Esophagus mucosa (tissue), 1 donor: ENCODE data around the gene RAB40C. TPM values are rescaled to one million over a fixed set of nuclear protein-coding genes. Genes with fewer than 3 reads are reported as not detected.

Experiments
- ATAC-seq: fragments of 200-7000 bp; cut with Tn5 transposase; one replicate; pipeline ENCODE4 v1.9.1; 2020
- total RNA-seq: library from RNA; stranded (reverse); gene quantifications from one replicate; pipeline ENCODE4 v1.2.4, GENCODE V29; 2023
- donor health status: DM: yes; HTN: yes; CAD: no.

Gene RAB40C
- total RNA-seq, 1 donor from 2014 or later = 15.5 TPM

DNA sequence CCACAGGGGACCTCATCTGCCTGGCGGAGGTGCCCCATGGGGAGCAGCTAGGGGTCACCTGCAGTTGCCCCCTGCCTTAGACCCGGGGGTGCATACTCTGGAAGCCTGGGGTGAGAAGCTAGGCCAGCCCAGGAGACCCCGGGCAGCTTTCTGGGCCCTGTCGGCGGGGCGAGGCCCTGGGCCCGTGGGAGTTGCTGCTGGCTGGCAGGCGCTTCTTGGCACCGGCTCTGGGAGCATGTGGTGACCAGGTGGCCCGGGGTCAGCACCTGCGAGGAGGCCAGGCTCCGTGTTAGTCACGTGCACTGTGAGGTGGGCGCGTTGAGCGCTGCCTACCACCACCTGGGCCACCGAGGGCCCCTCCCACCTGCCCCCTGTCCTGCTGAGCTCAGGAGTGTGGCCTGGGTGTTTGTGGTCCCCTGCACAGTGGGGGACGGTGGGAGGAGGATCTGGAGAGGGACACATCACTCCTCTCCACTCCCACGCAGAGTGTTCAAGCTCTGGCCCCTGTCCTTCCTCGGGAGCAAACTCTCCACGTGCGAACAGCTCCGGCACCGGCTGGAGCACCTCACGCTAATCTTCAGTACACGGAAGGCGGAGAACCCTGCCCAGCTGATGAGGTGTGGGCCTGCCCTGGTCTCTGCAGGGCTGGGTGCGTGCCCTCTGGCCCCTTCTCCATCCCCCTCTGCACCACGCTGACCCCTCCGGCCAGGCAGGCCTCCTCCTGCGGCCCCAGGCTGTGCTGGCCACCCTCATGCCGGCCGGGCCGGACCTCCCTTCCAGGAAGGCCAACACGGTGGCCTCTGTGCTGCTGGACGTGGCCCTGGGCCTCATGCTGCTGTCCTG, 14.3 kb upstream of the RAB40C start:
- ATAC-seq = no peak

DNA sequence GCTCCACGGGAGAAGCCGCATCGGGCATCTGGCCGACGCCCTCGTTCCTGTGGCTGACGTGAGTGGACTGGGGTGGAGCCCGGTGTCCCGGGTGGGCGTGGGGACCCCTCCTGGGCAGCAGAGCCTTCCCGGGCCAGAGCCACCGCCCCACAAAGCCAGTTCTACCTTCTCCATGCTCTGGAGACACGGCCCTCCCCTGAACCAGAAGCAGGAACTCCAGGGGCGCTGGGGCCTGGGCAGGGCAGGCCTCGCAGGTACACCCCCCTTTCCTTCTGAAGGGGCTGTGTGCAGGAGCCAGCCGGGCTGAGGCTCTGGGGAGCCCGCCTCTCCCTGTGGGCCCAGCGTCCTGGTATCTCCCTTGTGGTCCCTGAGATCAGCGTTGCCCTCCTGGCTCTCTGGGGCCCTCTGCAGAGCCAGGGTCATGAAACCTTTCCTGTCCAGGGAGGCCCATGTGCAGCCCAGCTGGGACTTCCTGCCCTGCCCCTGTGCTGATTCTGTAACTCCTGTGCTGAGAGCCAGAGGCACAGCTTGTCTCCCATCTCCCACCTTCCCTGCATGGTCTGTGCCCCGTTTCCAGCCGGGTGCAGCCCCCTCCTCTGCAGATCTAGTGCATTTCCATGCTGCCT, 13.6 kb upstream of the RAB40C start:
- ATAC-seq = no peak

DNA sequence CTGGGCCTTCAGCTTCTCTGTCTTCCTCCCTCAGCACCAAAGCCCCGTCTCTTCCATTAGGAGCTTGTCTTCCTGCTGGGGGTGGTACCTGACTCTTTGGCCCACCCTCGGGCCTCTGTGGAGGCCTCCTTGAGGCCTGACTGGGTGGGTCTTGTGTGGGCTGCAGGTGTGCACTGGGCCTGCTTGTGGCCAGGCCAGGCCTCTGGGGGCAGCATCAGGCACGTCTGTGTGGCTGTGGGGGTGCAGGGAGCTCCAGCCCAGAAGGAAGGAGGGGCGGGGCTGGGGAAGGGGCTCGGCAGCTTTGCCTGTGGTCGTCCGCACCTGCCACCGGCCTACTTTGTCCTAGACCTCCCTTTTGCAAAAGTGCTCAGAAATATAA, 13.1 kb upstream of the RAB40C start:
- ATAC-seq = no peak

- ATAC-seq = no peak
These were observed 12.1 kb upstream of the RAB40C start for GRCh38 chr16:577796-578195.

GRCh38 chr16:578232-578869, 11.5 kb upstream of the RAB40C start:
- no peak for ATAC-seq

- peak; percentile 72 for ATAC-seq
These were observed 10.9 kb upstream of the RAB40C start for GRCh38 chr16:578870-579405.

DNA sequence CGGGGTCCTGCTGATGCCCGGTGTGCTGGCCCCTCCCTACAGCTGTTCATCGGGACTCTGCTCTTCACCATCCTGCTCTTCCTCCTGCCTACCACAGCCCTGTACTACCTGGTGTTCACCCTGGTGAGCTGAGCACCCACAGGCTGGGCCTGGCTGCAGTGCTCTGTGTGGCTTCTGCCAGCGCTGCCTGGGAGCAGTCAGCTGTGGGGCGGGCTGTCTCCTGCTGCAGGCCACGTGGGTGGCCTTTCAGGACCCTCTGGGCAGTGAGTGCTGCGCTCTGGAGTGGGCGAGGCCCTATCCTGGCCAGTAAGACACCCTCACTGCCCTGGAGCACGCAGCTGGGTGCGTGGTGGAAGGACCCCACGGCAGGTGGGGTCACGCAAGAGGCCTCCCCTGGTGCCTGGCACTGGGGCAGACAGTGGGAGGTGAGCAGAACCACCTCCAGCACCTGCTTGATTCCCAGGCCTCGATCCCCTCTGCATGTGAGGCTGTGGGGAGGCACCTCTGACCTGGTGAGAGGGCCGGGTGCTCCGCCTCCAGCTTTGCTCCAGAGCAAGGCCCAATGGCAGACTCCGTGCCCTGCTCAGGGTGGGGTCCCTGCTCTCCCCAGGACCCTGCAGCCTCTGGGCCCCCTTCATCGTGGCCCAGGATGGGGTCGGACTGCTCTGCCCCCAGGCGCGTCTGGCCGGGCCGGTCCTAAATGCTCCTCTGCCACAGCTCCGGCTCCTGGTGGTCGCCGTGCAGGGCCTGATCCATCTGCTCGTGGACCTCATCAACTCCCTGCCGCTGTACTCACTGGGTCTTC, 9.5 kb upstream of the RAB40C start:
- ATAC-seq = no peak

GRCh38 chr16:580946-581498, 8.8 kb upstream of the RAB40C start:
- no peak for ATAC-seq

- ATAC-seq = no peak
These were observed 7.7 kb upstream of the RAB40C start for GRCh38 chr16:582218-582613.

- ATAC-seq = no peak
These were observed 7.1 kb upstream of the RAB40C start for GRCh38 chr16:582614-583331.

- no peak for ATAC-seq
These were observed 6.4 kb upstream of the RAB40C start for GRCh38 chr16:583470-583814.

- ATAC-seq = no peak
These were observed 5.9 kb upstream of the RAB40C start for GRCh38 chr16:583815-584591.

DNA sequence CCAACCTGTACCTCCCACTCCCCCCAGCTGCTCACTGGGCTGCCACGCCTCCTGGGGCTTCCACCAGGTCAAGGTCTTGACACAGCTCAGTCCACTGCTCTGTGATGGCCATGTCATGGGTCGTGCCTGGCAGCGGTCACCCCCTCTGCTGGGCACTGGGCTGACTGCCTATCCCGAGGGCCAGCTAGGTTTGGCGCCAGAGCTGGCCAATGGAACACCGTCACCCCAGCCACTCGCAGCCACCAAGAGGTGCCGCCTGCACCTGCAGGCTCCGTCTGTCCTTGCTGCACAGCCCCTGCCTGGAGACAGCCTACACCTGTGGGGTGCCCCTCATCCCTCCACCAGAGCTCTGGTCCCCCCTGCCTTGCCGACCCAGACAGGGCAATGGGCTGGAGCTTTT, 4.5 kb upstream of the RAB40C start:
- no peak for ATAC-seq

DNA sequence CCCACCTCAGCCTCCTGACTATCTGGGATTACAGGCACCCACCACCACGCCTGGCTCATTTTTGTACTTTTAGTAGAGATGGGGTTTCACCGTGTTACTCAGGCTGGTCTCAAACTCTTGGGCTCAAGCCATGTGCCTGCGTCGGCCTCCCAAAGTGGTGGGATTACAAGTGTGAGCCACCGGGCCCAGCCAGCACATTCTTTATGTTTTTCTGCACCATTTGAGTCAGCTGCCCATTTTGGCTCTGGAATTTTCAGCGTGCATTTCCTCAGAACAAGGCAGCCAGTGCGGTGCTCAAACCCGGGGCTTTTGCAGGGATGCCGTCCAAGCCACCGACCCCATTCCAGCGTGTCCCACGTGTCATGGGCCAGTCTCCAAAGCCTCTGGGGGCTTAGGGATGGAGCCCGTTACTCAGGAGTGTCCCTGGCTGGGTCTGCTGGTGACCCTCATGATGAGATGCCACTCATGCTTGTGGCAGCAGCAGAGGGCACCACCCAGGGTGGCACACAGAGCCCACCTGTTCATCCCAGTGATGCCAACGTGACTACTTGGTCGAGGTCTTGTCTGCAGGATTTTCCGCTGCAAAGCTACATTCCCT, 3.7 kb upstream of the RAB40C start:
- ATAC-seq = no peak

DNA sequence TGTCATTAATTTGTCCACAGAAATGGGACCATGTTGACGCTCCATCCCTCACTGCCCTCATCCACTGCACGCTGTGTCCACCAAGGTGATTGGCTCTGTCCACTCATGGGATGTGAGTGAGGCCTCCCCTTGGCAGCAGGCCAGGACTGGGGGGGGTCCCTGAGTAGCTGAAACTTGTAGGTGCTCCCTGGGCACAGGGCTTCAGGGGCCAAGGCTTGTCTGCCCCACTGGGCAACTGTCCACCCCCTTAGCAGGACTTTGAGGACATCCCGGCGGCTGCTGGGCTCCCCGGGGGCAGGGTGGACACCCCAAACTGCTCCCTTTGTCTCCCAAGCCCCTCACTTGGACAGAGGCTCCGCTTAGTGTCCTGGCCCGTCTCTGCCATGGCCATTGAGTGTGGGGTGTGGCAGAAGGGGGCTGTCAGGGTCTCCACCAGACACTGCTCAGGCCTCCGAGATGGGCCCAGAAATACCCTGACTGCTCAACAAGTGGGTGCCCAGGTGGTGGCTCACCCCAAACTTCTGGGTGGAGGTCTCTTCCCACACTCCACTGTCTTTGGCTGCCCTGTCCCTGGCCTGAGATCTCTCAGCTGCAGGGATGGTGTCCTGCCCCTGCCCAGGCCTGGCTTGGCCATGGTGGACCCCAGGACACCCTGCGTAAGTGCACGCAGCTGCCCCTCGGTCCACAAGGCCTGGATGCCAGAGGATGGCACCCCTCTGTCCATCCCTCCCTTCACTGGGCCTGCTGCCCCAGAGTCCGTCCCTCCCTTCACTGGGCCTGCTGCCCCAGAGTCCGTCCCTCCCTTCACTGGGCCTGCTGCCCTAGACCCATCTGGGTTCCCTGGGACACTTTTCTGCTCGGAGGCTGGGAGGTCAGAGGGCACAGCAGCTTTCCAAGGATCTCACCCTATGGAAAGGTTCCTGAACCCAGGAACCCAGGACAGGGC, 2.9 kb upstream of the RAB40C start:
- no peak for ATAC-seq

- peak; percentile 1 for ATAC-seq
These were observed 1.3 kb upstream of the RAB40C start for GRCh38 chr16:588639-588888.

GRCh38 chr16:588889-589657, 793 bp upstream of the RAB40C start:
- ATAC-seq = peak; percentile 71

DNA sequence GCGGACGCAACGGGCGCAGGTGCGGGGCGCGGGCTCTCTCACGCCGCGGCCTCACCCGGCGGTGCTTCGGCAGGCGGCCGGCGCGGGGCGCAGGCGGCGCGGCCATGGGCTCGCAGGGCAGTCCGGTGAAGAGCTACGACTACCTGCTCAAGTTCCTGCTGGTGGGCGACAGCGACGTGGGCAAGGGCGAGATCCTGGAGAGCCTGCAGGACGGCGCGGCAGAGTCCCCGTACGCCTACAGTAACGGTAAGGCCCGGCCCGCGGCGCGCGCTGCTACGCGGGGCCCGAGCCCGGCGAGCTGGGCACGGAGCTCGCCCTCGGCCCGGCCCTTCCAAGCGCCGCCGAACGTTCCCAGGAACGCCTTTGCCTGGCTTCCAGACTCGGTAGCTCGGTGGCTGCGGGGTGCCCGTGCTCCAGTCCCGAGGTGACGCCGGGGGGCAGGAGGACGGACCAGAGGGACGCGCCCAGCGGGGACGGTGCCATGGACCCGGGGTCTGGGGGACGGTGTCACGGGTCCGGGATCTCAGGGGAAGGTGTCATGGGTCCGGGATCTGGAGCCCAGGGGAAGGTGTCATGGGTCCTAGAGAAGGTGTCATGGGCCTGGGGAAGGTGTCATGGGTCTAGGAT, 435 bp downstream of the RAB40C start:
- no peak for ATAC-seq
